CD4-positive, alpha-beta T cell treated with Interleukin-15 for 1 hour (primary cell): ENCODE data around the gene SULT4A1.

Experiments used
- DNase-seq: peaks from one replicate; pipeline ENCODE4 v3.0.0-alpha.2; 2020

SULT4A1 gene

DNA sequence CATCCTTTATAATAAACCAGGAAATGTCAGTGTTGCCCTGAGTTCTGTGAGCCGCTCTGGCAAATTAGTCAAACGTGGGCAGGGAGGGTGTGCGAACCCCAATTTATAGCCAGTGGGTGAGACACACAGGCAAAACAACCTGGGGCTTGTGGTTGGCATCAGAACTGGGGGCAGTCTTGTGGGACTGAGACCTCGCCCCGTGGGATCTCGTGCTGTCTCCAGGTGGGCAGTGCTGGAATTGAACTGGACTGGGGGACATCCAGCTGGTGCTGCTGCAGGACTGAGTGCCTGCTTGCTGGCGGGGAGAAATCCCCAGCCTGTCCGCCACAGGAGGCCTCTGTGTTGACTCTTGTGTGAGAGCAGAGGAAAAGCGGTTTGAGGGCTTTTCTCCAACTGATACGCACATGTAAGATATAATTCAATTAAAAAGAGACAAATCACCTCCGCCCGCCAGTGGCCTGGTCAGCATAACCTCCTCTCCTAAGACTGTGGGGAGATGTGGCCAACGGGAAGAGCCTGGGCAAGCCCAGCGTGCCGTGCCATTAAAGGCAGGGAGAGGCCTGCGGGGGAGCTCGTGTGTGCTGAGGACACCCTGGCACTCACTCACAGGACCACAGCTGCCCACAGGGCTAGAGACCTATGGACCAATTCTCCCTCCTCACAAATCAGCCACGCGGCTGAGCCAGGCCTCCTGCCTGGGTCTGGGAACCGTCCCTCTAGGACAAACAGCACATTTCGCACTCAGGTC, 18.4 kb downstream of the SULT4A1 start:
- DNase-seq, result no peak

DNA sequence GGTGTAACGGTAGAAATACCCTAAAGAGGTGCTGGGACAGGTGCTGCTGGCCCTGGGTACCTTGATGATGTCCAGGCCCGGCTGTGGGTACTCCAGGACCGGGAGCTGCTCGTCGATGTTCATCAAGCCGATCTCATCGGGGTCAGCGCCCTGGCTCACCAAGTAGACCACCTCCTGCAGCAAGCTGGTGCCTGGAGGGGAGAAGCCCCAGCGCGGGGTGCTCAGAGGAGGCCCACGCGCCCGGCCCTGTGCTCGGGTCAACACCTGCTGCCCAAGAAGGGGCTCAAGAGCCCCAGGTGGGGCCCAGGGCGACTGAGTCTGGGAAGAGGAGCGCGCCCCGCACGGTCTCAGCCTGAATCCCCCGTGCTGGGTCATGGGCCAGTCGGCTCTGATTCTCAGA, 20.6 kb downstream of the SULT4A1 start:
- no peak for DNase-seq

DNA sequence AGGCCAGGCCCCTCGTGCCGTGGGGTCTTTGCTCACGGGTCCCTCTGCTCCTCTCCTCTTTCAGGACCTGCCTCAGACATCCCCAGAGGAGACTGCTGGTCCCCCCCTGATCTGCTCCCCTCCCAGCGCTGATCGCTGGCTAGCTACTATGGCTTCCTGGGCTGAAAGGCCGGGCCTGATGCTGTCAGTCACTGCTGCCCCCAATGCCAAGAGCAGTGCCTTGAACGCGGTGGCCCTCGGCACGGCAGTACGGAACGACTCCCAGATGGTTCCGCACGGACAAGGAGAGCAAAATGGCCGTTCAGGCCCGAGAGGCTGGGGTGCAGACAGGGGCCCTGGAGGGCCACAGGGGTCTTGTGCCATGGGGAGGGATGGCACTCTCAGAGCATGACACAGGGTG, 21.5 kb downstream of the SULT4A1 start:
- no peak for DNase-seq

DNA sequence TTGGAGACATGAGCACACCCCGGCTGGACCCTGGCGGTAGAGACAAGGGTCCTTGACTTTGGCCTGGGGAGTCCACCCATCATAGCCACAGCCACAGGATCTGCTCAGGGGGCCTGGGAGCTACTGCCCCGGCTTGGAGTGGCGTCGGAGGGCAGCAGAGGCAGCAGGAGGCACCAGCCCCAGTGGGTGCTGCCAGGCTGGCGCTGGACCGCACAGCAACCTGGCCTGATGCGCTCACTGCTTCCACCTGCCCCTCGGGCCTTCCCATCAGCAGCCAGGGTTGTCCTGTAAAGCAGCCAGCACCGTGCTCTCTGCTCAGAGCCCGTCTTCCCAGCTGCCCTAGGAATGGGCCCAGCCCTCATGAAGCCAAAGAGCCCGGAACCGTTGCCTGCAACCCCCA, 21.9 kb downstream of the SULT4A1 start:
- DNase-seq, result no peak

DNA sequence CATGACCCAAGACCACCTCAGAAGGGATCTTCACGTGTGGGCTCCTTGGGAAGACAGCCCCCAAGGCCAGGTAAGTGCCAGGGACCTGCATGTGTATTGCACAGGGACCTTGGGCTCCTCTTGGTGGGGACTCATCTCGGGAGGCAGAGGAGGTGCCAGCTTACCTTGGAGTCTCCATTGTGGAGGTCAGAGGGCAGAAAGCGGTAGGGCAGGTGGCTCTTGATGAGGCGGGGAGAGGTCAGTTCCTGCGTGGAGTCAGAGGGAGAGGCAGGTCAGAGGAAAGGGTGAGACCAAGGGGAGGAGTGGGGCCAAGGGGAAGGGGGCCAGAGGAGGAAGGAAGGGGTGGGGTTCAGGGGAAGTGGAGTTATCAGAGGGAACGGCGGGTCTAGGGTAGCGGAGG, 22.5 kb downstream of the SULT4A1 start:
- no peak for DNase-seq

DNA sequence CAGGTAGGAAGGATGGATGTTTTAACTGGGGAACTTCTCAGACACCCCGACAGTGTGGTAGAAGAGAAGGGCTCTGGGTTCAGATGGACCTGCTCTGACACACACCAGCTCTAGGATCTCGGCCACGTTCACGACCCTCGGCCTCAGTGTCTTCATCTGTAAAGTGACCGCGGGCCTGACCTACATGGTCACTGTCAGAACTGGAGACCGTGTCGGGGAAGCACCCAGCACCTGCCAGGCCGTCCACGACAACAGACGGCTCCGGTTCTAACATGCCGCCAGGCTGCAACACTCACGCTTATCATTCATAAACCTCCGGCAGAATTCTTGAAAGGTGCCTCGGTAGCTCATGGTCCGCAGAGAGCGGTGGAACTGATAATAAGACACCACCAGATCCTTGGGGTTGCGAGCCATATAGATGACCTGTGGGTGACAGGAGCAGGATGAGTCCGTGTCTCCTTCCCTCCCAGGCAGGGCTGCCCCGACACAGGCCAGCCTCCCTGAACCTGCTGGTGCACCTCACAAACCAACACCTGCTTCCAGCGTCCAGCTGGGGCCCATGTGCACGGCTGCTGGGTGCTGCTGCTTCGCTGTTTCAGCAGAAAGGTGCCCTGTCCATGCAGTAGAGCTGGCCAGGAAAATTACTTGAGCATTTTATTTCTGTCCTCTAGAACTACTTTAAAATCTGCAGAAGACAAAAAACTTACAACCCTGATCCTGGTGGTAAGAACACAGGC, 23.6 kb downstream of the SULT4A1 start:
- DNase-seq, result no peak

DNA sequence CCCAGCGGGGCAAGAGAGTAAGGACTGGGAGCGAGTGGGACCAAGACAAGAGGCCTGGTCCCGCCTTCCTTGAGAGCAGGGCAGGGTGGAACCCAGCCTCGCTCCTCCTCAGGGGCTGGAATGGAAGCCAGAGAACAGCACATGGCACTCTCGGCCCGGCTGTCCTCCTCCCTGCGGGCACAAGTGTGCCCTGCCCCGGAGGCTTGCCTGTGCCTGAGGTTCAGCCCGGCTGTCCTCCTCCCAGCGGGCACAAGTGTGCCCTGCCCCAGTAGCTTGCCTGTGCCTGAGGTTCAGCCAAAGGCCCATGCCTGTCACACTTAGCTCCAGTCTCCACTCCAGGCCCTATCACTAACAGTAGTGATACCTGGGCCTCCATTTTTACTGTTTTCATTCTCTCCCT, 24.2 kb downstream of the SULT4A1 start:
- no peak for DNase-seq

DNA sequence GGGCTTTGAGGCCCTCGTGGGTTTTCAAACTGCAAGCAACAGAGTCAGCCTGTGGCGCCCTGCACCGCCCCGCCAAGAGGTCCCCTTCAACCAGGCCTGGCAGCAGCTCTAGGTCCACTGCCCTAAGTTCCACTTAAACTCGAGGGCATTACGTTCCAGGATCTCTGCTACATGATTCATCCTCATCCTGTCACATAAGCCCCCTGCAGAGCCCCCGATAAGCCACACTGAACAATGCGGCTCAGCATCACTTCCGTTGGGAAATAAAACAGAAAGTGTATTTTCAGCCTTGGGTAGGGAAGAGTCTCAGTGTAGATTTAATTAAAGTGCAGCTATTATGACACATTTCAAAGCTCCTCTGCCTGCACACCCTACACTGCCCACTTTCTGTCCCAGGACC, 24.6 kb downstream of the SULT4A1 start:
- no peak for DNase-seq

DNA sequence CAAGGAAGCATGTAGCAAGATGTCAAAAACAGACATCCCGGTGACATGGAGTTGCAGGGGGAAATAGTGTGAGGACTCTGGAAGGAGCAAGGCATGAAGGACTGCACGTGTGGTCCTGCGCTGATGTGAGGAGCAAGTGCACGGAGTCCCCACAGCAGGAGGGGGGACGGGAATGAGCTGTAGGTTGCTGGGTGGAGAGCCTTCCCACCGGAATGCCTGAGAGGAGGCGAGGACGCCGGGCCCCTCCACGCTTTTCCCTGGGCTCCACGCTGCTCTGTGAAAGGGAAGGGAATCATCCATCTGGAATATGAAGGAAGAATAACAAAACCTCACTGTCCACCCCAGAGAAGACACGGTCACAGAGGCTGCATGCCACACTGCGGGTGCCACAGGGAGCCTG, 26.6 kb downstream of the SULT4A1 start:
- DNase-seq, result no peak

DNA sequence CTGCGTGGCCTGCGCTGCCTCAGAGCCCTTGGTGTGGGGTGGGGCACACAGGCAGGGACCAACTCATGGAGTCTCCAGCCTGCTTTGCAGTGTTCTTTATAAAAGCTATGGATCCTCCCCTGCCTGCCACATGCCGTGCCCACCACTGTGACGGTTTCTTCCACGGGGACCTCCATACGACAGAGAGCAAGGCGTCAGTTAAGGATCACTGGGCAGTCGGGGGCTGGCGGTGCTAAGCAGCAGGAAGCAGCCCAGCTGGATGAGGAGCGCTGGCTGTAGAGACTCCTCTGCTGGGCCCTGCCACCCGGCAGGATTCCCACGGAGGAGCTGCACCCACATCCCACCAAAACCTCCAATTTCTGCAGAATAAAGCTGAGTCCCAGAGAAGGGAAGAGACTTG, 27.1 kb downstream of the SULT4A1 start:
- no peak for DNase-seq

DNA sequence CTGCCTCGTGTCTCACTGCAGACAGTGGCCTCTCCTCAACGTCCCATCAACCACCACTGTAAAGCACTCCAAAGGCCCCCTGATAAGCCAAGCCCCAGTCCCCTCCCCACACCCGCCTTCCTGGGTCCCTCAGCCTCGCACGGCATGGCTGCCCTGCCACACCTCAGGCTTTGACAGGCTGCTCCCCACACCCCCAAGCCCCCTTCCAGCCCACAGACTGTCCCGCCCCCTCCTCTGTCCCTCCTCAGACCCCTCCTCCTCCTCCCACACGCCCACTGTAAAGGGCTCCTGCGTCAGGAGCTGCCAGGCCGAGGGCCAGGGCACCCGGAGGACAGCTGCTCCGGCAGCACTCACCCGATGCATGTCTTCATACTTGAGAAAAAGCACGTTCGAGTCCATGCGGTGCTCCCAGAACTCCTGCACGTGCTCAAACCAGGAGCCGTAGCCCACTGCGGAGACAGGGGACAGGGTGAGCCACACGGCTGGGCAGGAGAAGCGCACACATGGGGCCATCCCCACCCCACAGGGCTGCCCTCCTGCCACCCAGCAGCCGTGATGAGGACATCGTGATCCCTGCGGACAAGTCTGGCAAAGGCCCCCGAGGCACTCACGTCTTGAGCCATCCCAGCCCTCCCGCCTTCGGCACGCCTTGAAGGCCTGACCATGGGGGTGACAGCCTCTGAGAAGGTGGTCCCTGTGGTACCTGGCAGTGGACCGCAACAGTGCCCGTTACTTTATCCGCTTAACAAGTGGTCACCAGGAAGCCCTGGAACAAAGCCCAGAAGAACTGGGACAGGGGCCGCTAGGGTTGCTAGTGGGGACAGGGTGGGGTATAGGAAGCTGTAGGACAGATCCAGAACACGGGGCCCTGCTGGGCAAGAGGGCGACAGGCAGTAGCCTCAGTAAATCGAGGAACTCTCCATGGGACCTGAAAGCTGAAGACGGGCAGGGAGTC, 28.8 kb downstream of the SULT4A1 start:
- no peak for DNase-seq

DNA sequence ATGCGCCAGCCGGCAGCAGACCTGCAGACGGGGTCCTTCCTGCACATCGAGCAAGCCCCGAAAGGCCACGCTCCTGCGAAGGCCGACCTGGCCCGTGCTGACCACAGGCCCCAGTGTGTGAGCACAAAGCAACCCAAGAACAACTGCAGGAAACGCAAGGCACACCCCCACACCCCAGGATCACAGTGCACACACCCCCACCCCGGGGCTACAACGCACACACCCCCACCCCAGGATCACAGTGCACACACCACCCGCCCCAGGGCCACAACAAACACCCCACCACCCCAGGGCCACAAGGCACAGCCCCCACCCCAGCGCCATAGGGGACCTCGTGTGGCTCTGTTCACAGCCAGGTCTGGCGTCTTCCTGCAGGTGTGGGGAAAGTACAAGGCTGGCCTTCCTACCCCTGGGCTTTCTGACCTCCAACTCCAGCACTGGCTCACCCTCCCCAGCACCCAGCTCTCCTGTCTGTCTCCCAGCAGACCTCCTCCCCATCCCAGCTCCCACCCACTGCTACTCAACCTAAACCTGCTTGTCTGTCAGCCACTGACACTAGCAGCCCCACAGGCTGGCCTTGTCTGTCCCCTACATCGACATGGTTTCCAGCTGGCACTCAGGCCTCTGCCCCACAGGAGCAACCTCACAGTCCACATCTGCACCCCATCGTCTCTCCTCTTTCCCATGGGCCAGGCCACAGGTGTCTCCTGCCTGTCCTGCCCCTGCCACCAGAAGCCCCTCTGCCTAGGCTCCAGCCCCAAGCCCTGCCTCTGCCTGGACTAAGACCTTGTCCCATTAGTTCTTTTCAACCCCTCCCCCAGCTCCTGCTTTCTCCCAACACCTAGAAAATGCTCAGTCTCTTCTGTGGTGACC, 29.7 kb downstream of the SULT4A1 start:
- no peak for DNase-seq

DNA sequence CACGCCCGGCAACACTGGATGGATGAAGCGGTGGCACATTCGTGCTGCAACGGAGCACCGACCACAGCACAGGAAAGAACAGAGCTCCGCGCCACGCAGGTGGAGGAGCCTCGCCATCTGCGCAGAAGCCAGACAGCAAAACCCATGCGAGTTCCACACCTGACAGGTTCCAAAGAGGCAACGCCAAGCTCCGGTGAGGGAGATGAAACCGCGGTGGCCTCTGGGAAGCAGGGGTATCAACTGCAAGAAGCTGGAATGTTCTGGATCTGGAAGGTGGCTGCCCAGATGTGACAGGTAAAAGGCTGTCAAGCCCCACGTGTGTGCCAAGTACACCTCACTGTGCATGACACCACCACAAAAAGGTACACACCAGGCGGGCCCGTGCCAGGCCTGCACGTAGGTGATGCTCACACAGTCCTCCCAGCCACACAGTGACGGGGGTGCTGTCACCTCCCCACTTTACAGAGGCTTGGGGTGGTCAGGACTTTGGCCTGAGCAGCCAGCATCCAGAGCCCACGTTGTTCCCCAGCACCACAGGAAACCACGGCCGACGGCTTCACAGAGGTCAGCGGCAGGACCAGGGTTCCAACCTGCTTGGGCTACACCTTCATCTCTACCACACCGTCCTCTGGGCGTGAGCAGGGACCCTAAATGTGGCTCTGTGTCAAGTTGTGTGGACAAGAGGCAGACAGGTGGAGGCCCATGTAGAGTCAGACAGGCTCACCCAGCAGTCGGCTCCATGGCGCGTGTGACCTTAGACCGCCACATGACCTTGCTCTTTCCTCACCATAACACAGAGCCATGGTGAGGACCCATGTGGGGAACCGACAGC, 30.5 kb downstream of the SULT4A1 start:
- no peak for DNase-seq

DNA sequence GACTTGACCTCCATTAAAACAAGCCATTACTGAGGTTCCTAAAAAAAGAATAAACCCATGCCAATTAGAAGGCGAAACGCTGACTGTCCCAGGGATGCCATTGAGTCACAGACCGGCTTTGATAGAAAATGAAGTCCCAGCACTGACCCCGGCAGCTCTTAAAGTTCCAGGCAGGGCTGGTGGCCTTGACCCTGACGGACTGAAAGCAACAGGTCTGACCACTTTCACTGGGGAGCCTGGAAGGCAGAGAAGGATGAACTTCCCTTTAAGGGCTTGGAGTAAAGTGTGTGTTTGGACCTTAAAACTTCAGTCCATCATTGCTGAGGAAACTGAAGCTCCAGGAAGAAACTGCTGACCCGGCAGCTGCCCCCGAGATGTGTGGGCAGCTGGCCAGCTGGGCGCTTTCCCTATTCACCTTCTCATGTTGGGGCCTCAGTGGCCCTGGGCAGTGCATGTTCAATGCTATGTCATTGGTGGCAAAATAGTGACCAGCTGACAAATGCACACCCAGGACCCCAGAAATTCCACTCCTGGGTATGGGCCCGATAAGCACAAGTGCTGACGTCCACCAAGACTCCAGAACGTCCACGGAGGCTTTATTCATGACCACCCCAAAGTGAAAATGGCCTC, 31.3 kb downstream of the SULT4A1 start:
- DNase-seq, result no peak

DNA sequence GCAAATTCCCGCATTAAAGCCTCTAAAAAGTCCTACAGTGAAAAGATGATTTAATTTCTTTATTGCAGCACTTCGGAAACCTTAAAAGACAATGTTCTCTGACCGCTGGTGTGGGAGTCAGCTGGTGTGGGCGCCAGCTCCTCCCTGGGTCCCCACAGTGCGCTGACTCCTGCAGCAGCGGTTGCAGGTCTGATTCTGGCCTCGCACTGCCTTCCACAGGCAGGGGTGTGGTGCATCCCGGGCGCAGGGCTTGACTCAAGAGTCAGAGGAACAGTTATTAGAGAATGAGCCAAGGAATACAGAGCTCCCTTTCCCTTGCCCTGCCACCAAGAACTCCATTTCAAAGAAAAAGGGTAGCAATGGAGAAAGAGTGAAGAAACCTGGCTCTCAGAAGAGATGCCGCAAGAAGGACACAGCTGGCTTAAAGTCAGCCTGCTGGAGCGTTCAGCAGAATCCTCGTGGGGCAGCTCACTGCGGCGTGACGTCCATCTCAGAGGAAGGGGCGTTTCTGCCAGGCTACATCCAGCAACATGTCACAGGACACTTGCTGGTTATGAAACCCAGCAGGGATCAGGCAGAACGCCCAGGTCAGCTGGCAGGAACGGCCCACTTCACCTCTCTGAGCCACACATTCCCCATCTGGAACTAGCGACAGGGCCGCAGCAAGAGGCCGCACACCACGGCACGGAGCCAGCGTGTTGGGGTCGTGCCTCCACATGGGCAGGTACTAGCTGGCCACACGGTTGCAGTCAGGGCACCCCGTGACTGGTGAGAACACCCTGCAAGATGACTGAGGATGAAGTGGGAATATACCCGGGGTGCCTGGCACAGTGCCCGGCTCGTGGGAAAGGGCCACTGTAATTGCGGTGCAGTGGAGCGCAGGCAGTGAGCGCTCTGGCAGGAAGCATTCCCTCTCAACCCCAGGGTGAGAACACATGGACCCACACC, 32.1 kb downstream of the SULT4A1 start:
- DNase-seq, result no peak

DNA sequence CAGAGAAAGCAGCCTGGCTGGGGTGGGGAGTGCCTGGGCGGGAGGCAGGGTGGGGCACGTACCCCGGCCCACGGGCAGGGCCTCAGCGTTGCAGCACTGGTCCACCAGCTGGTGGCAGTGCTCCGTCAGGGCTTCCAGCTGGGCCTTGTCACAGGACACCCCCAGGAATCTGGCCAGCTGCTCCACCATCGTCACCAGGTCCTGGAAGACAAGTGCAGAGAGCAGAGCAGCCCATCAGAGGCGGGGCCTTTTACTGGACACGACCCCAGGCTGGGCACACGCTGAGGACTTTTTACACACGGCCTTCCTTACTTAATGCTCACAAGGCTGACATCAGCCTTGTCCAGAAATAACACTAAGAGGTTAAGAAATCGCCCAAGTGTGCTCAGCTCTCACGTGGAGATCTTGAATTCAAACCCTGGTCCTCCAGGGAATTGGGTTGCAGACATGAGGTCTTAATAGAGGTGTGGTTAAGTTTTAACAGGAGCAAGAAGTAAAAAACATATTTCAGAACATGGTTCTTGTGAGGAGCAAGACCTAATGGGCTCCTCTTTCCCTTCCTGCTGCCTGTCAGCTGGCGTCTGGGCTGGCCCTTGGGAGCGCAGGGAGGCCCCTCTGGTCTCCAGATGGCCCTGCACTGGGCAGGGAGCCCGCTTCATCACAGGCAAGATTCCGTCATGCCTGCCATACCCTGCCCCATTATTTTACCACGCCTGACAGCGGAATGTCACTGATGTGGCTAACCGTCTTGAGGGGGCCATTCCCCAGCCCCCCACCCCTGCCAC, 33.1 kb downstream of the SULT4A1 start:
- DNase-seq, result no peak

DNA sequence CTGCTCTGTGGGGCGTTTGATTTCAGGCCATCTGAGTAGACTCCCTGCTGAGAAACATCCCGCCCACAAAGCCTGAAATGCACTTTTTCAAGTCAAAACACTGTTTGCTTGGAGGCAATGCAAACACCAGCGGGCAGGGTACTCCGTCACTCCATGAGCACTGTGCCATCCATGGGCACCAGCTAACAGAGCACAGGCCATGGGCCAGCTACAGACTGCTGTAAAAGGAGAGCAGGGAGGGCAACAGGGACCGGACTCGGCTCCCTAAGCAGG, 33.7 kb downstream of the SULT4A1 start:
- DNase-seq, result no peak

DNA sequence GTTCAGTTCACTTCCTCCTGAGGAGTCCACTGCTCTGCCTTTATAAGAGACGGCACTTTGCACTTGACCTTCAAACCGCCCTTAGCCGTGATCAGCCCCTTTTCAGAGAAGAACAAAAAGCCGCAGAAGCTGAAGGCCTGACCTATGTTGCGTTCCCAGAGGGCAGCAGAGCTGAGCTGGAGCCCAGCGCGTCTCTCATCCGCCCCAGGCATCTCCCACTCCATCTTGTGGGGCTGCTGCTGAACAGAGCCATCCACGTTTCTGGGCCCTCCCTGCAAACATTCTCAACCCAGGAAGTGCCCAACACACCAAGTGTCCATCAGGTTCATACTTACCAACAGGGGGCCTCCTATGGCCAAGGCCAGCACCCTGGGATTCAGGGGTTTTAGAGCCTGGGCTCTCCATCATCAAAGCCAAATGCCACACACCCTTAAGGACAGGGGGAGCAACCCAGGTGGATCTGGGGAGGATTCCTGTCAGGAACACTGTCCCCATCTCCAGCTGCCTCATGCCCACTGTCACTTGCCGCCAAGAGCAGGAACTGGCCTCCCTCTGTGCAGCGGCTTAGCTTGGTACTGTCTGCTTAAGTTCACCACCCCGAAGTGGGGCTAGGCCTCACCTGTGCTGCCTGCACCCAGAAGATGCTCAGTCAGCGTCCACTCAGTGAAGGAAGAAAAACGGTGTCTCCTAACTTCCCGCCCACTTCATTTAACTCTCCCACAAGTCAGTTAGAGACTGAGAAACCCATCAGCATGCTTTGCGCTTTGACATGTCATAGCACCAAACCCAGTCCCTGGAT, 34.2 kb downstream of the SULT4A1 start:
- DNase-seq, result no peak
